ENCODE data around the gene TPRG1L. TPM values are rescaled to one million over a fixed set of nuclear protein-coding genes. Genes with fewer than 3 reads are reported as not detected.

Gene TPRG1L
- total RNA-seq, 1 donor from 2014 or later: 26.5 TPM

DNA sequence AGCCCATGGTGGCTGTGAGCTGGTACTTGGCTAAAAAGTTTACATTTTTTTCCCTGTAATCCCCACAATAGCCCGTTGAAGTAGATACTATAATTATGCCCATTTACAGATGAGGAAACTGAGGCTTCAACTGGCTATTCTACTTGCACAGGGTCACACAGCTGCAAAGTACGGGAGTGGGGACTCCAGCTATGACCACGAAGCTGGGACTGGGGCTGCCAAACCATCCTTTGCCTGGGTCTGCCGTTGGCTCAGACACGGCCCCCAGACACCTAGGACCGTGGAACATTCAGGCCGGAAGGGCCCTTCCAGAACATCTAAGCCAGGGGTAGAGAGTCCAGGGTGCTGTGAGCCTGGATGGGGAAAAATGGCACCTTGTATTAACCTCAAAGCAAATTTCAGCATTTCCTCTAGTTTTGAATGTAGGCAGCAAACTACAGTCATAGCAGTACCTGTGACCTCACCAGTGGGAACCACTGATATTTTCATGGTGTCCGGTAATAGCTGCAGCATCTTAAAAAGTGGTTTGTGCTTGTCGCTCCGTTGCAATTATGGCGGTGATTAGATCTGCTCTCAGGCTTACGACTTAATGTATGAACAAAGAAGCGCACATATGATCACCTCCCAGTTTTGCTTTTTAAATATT, 31.8 kb downstream of the TPRG1L start:
- POLR2A ChIA-PET: interaction anchor here (1.4 to 2.2 kb wide), 5 partner anchors 9 to 24 kb away, joined by 3 to 42 read pairs (median 12); no protein-coding TSS in a partner anchor
- CTCF ChIA-PET: no interaction called here
- TF ChIP-seq CTCF (IDR thresholded peaks at IDR 0.05): no peak
- intact Hi-C loops (cut with micrococcal nuclease): loop anchor here (1.0 kb wide), 2 partner anchors 10 to 21 kb away; no protein-coding TSS in a partner anchor
- H3K27me3 Mint-ChIP-seq: peaks cover 32% of the 10 kb centered on the region
- peak overlapping the region; percentile 42 for H3K4me3 Mint-ChIP-seq
- ATAC-seq (ENCODE audit: low read depth): peak; percentile 68
- no peaks in the 10 kb centered on the region for H3K9me3 Mint-ChIP-seq
- H3K36me3 Mint-ChIP-seq (ENCODE audit: low read depth): no peaks in the 10 kb centered on the region
- no peak for DNase-seq
- peak overlapping the region; percentile 68 for H3K27ac Mint-ChIP-seq
- H3K4me1 Mint-ChIP-seq: peaks cover 30% of the 10 kb centered on the region

DNA sequence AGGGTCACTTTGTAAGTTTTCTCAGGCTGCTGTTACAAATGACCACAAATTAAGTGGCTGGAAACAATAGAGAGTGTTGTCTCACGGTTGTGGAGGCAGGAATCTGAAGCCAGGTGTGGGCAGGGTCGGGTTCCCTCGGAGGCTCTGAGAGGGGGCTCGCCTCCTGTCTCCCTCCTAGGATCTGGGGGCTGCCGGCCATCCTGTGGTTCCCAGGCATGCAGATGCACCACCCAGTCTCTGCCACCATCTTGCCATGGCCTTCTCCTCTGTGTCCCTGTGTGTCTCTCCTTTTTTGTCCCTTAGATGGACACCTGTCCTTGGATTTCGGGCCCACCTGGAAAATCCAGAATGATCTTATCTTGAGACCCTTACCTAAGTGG, 32.3 kb downstream of the TPRG1L start:
- no peak for TF ChIP-seq CTCF (IDR thresholded peaks at IDR 0.05)
- peak overlapping the region; percentile 68 for H3K27ac Mint-ChIP-seq
- no peak for ATAC-seq (ENCODE audit: low read depth)
- peaks cover 30% of the 10 kb centered on the region for H3K4me1 Mint-ChIP-seq
- intact Hi-C loops (cut with micrococcal nuclease): no loop called here
- H3K27me3 Mint-ChIP-seq: peaks cover 32% of the 10 kb centered on the region
- POLR2A ChIA-PET: interaction anchor here (1.4 to 2.2 kb wide), 4 partner anchors 9 to 20 kb away, joined by 4 to 42 read pairs (median 22); no protein-coding TSS in a partner anchor
- DNase-seq: no peak
- CTCF ChIA-PET: no interaction called here
- no peak overlapping the region for H3K4me3 Mint-ChIP-seq
- H3K36me3 Mint-ChIP-seq (ENCODE audit: low read depth): no peaks in the 10 kb centered on the region
- H3K9me3 Mint-ChIP-seq: no peaks in the 10 kb centered on the region

DNA sequence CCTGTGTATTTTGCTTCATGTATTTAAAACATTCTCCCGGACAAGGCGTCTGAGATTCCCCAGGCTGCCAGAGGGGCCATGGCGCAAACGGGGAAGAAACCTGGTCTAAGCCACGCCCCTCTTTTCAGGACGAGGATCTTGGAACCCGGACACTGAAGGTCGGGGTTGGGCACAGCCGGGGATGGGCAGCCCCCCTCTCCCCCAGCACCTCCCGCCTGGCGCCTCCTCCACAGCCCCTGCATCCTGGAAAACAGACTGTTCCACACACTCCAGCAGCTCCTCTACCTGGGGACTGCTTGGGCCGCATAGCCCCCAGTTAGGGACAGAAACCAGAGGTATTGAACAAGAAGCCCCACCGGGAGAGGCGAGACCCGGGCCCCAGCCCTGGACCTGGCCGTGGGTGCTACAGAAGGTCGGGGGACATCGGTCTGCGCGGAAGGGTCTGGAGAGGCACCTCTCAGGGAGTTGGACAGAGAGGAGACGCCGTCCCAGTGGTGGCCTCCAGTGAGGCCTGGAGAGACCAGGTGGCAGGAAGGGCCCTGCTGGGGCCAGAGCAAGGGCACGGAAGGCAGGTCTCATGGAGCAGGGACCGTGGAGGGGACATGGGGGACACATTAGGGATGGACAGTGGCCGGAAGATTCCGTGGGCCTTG, 32.9 kb downstream of the TPRG1L start:
- H3K4me1 Mint-ChIP-seq: peaks cover 30% of the 10 kb centered on the region
- intact Hi-C loops (cut with micrococcal nuclease): no loop called here
- H3K4me3 Mint-ChIP-seq: no peak overlapping the region
- no peaks in the 10 kb centered on the region for H3K36me3 Mint-ChIP-seq (ENCODE audit: low read depth)
- TF ChIP-seq CTCF (IDR thresholded peaks at IDR 0.05): no peak
- CTCF ChIA-PET: no interaction called here
- no peaks in the 10 kb centered on the region for H3K9me3 Mint-ChIP-seq
- no peak for DNase-seq
- H3K27ac Mint-ChIP-seq: no peak overlapping the region
- ATAC-seq (ENCODE audit: low read depth): no peak
- H3K27me3 Mint-ChIP-seq: peaks cover 32% of the 10 kb centered on the region
- POLR2A ChIA-PET: interaction anchor here (0.8 to 1.4 kb wide), 2 partner anchors 9 to 11 kb away, joined by 3 to 4 read pairs; no protein-coding TSS in a partner anchor

DNA sequence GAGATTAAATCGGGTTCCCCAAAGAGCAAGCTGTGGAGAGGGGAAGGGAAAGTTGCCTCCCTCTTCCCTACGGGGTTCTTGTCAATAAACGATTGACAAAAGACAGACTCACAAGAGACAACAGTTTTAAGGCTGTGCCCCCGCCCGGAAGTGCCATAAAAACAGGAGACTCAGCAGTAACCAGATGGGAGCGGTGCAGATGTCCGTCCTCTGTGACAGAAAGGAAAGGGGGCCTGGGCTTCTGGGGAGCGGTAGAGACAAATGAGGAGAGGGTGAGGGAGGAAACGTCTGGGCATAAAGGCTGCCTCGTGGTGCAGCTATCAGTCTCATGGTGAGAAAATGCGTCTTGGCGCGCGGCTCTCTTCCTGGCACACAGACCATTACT, 33.4 kb downstream of the TPRG1L start:
- POLR2A ChIA-PET: interaction anchor here (0.8 kb wide), 1 partner anchor 8 kb away, joined by 3 read pairs; no protein-coding TSS in a partner anchor

More for the DNA sequence above, 33.4 kb downstream of the TPRG1L start:
- DNase-seq: no peak
- no peak for TF ChIP-seq CTCF (IDR thresholded peaks at IDR 0.05)
- Mint-ChIP-seq H3K4me3 (no peak overlapping the region), H3K4me1 (peaks cover 28% of the 10 kb centered on the region), H3K9me3 (no peaks in the 10 kb centered on the region), H3K36me3 (ENCODE audit: low read depth) (no peaks in the 10 kb centered on the region), H3K27me3 (peaks cover 31% of the 10 kb centered on the region), H3K27ac (no peak overlapping the region)
- intact Hi-C loops (cut with micrococcal nuclease): no loop called here
- no peak for ATAC-seq (ENCODE audit: low read depth)
- CTCF ChIA-PET: no interaction called here
